Ammon's horn (tissue), 1 donor: ENCODE measurements around the gene SMTN.
A peak's percentile ranks its signal among the peaks of the same experiment; 100 is the strongest.
"Not testable (repeated sequence)": the region's sequence is repeated elsewhere in the genome, so short reads cannot be mapped to it uniquely, and the experiment has no call there.

Source experiments
- DNase-seq: peaks from one replicate; pipeline ENCODE4 v3.0.0-alpha.2; 2016; ENCODE audit warnings: low spot score

The SMTN gene

GRCh38 chr22:31090217-31091085, 9.3 kb downstream of the SMTN start:
- DNase-seq: no peak

- no peak for DNase-seq
Measured at GRCh38 chr22:31091106-31091975, 10.2 kb downstream of the SMTN start.

- no peak for DNase-seq
Measured at GRCh38 chr22:31092161-31092560, 11.0 kb downstream of the SMTN start.

GRCh38 chr22:31093086-31093850, 12.2 kb downstream of the SMTN start:
- peak; percentile 74 for DNase-seq

- no peak for DNase-seq
Measured at GRCh38 chr22:31094021-31094551, 13.0 kb downstream of the SMTN start.

- DNase-seq: no peak
Measured at GRCh38 chr22:31094741-31095140, 13.6 kb downstream of the SMTN start.

GRCh38 chr22:31095637-31096249, 14.6 kb downstream of the SMTN start:
- DNase-seq: no peak

- no peak for DNase-seq
Measured at GRCh38 chr22:31096657-31097279, 15.7 kb downstream of the SMTN start.

- not testable (repeated sequence) for DNase-seq
Measured at GRCh38 chr22:31097539-31097938, 16.4 kb downstream of the SMTN start.

- no peak for DNase-seq
Measured at GRCh38 chr22:31097941-31098631, 17.0 kb downstream of the SMTN start.

GRCh38 chr22:31098632-31099110, 17.6 kb downstream of the SMTN start:
- DNase-seq: no peak

- no peak for DNase-seq
Measured at GRCh38 chr22:31099386-31099785, 18.3 kb downstream of the SMTN start.

GRCh38 chr22:31099841-31100761, 19.0 kb downstream of the SMTN start:
- no peak for DNase-seq

GRCh38 chr22:31100762-31101525, 19.8 kb downstream of the SMTN start:
- no peak for DNase-seq

GRCh38 chr22:31102441-31103081, 21.4 kb downstream of the SMTN start:
- DNase-seq: no peak

GRCh38 chr22:31103111-31103510, 22.0 kb downstream of the SMTN start:
- no peak for DNase-seq

- no peak for DNase-seq
Measured at GRCh38 chr22:31103899-31104694, 23.0 kb downstream of the SMTN start.
